Activated CD8-positive, alpha-beta T cell treated with anti-CD3 and anti-CD28 coated beads for 36 hours (primary cell): ENCODE results near the gene TMEM97. TPM values are rescaled to one million over a fixed set of nuclear protein-coding genes. Genes with fewer than 3 reads are reported as not detected.
"Not testable (repeated sequence)": the region's sequence is repeated elsewhere in the genome, so short reads cannot be mapped to it uniquely, and the experiment has no call there.

Experiments used
- ATAC-seq: fragments of 200-7000 bp; cut with Tn5 transposase; one replicate; pipeline ENCODE4 v1.10.0; 2021; ENCODE audit warnings: mild to moderate bottlenecking, moderate library complexity
- CTCF ChIA-PET: fragments of 350-600 bp; sonication (Branson Sonifier 250); formaldehyde crosslinking; loops from one replicate; lab custom pipeline; 2021; ENCODE audit warnings: antibody characterized with exemption; lab: Charles Lee
- POLR2A ChIA-PET: fragments of 350-600 bp; sonication (Branson Sonifier 250); formaldehyde crosslinking; loops from one replicate; lab custom pipeline; 2021; ENCODE audit warnings: antibody characterized with exemption; lab: Charles Lee
- DNase-seq: peaks from one replicate; pipeline ENCODE4 v3.0.0-alpha.2; 2020
- H3K27ac Mint-ChIP-seq: one replicate; pipeline ENCODE4 v1.8.0; 2021; ENCODE audit warnings: mild to moderate bottlenecking, mixed read lengths
- H3K27me3 Mint-ChIP-seq: one replicate; pipeline ENCODE4 v1.8.0; 2021; ENCODE audit warnings: mixed read lengths
- H3K36me3 Mint-ChIP-seq: one replicate; pipeline ENCODE4 v1.8.0; 2021; ENCODE audit warnings: low read depth, mixed read lengths
- H3K4me1 Mint-ChIP-seq: one replicate; pipeline ENCODE4 v1.8.0; 2021; ENCODE audit warnings: low read depth, mixed read lengths
- H3K4me3 Mint-ChIP-seq: one replicate; pipeline ENCODE4 v1.8.0; 2021; ENCODE audit warnings: mild to moderate bottlenecking, moderate library complexity, mixed read lengths
- H3K9me3 Mint-ChIP-seq: one replicate; pipeline ENCODE4 v1.8.0; 2021; ENCODE audit warnings: mixed read lengths
- CTCF ChIP-seq: fragments of 200-600 bp; IDR thresholded peaks from one replicate; pipeline ENCODE4 v1.8.0; 2022; ENCODE audit warnings: antibody characterized with exemption, mild to moderate bottlenecking
- intact Hi-C: fragments of 100-400 bp; cut with micrococcal nuclease; formaldehyde crosslinking; loops from one replicate; pipeline ENCODE4 v1.10.0; 2022
- total RNA-seq, 2 experiments: library from RNA; stranded (reverse); gene quantifications; one replicate each; pipeline ENCODE4 v1.2.3, GENCODE V29; 2021

Gene TMEM97
- total RNA-seq, 2 experiments from 2014 or later = 36.1 to 36.2 TPM

GRCh38 chr17:28280826-28281225, 38.2 kb upstream of the TMEM97 start:
- TF ChIP-seq CTCF = no peak
- no peak for DNase-seq
- intact Hi-C loops = no loop called here
- Mint-ChIP-seq H3K36me3 (no peaks in the 10 kb centered on the region), H3K4me3 (no peak overlapping the region), H3K4me1 (peaks cover 13% of the 10 kb centered on the region), H3K27me3 (peaks cover 30% of the 10 kb centered on the region), H3K9me3 (no peaks in the 10 kb centered on the region), H3K27ac (no peak overlapping the region)
- no peak for ATAC-seq
- POLR2A ChIA-PET = no interaction called here
- CTCF ChIA-PET = interaction anchor here (0.8 to 1.3 kb wide), 2 partner anchors 10 to 49 kb away, joined by 3 to 4 read pairs; no protein-coding TSS in a partner anchor

- ATAC-seq (no peak), DNase-seq (no peak)
- intact Hi-C loops = no loop called here
- ChIA-PET CTCF (no interaction called here), POLR2A (no interaction called here)
- Mint-ChIP-seq H3K4me1 (peaks cover 11% of the 10 kb centered on the region), H3K27ac (no peak overlapping the region), H3K36me3 (no peaks in the 10 kb centered on the region), H3K27me3 (peaks cover 18% of the 10 kb centered on the region), H3K4me3 (no peak overlapping the region), H3K9me3 (no peaks in the 10 kb centered on the region)
- TF ChIP-seq CTCF = no peak
These were observed 36.4 kb upstream of the TMEM97 start for GRCh38 chr17:28282596-28282995.

GRCh38 chr17:28285965-28286364, 33.0 kb upstream of the TMEM97 start:
- TF ChIP-seq CTCF = no peak
- Mint-ChIP-seq H3K9me3 (no peaks in the 10 kb centered on the region), H3K4me3 (no peak overlapping the region), H3K27me3 (peaks cover 3% of the 10 kb centered on the region), H3K36me3 (no peaks in the 10 kb centered on the region), H3K27ac (no peak overlapping the region), H3K4me1 (no peaks in the 10 kb centered on the region)
- ChIA-PET POLR2A (interaction anchor here (1.7 kb wide), 1 partner anchor 33 kb away, joined by 4 read pairs; the partner anchor contains the start of gene TMEM97), CTCF (interaction anchor here (1.2 kb wide), 1 partner anchor 130 kb away, joined by 4 read pairs; no protein-coding TSS in a partner anchor)
- no peak for DNase-seq
- ATAC-seq = no peak
- intact Hi-C loops = no loop called here

GRCh38 chr17:28290703-28291102, 28.3 kb upstream of the TMEM97 start:
- ATAC-seq (no peak), DNase-seq (no peak)
- Mint-ChIP-seq H3K27me3 (peaks cover 13% of the 10 kb centered on the region), H3K4me1 (peaks cover 2% of the 10 kb centered on the region), H3K4me3 (no peak overlapping the region), H3K27ac (no peak overlapping the region), H3K36me3 (no peaks in the 10 kb centered on the region), H3K9me3 (no peaks in the 10 kb centered on the region)
- intact Hi-C loops = no loop called here
- ChIA-PET CTCF (interaction anchor here (0.8 kb wide), 1 partner anchor 10 kb away, joined by 4 read pairs; no protein-coding TSS in a partner anchor), POLR2A (no interaction called here)
- TF ChIP-seq CTCF = no peak

- Mint-ChIP-seq H3K27ac (no peak overlapping the region), H3K9me3 (no peaks in the 10 kb centered on the region), H3K27me3 (peaks cover 13% of the 10 kb centered on the region), H3K4me3 (no peak overlapping the region), H3K36me3 (no peaks in the 10 kb centered on the region), H3K4me1 (peaks cover 14% of the 10 kb centered on the region)
- intact Hi-C loops = no loop called here
- ChIA-PET POLR2A (no interaction called here), CTCF (no interaction called here)
- no peak for TF ChIP-seq CTCF
- no peak for DNase-seq
- no peak for ATAC-seq
These were observed 27.1 kb upstream of the TMEM97 start for GRCh38 chr17:28291780-28292330.

GRCh38 chr17:28292878-28293277, 26.1 kb upstream of the TMEM97 start:
- H3K27ac Mint-ChIP-seq, intact Hi-C loops, DNase-seq, CTCF ChIA-PET, ATAC-seq, H3K36me3 Mint-ChIP-seq, H3K4me3 Mint-ChIP-seq, H3K9me3 Mint-ChIP-seq, POLR2A ChIA-PET: not testable (repeated sequence)
- peaks cover 13% of the 10 kb centered on the region for H3K27me3 Mint-ChIP-seq
- H3K4me1 Mint-ChIP-seq = peaks cover 14% of the 10 kb centered on the region
